A204.1 (cell line): ENCODE data around the gene CDHR1.

ENCODE experiments used
- FAIRE-seq: peaks from 2 replicates; lab custom pipeline; 2012; peaks lifted over from hg19 to GRCh38; lab: Jason Lieb, UNC

Gene CDHR1

GRCh38 chr10:84264611-84265141, 70.3 kb downstream of the CDHR1 start:
- FAIRE-seq = no peak

- no peak for FAIRE-seq
These were observed 71.1 kb downstream of the CDHR1 start for GRCh38 chr10:84265418-84265817.

GRCh38 chr10:84267503-84268126, 73.3 kb downstream of the CDHR1 start:
- FAIRE-seq = no peak

- no peak for FAIRE-seq
These were observed 74.8 kb downstream of the CDHR1 start for GRCh38 chr10:84269162-84269561.
